ENCODE measurements around the gene STK32B.

The STK32B gene

GRCh38 chr4:5050520-5051277 is 581 bp upstream of the STK32B start:
- Histone ChIP-seq H2BK12ac (ENCODE audit: low read length) (no peak overlapping the region), H3K14ac (ENCODE audit: low read length) (no peak overlapping the region), H3K79me2 (ENCODE audit: control insufficient read depth, insufficient read depth, low read length, poor library complexity) (no peaks in the 10 kb centered on the region), H4K8ac (ENCODE audit: low read depth, low read length) (no peak overlapping the region), H3K79me1 (ENCODE audit: low read length) (no peaks in the 10 kb centered on the region), H2AFZ (ENCODE audit: insufficient read depth, low read length, poor library complexity) (no peak overlapping the region), H3K27ac (ENCODE audit: low read depth, low read length) (no peak overlapping the region), H3K9me3 (ENCODE audit: insufficient read depth, low read depth, low read length) (no peaks in the 10 kb centered on the region), H3K36me3 (ENCODE audit: control insufficient read depth in 1 of 2, insufficient read depth in 2 of 2, low read length in 2 of 2) (no peaks in the 10 kb centered on the region), H3K23ac (ENCODE audit: low read length) (no peak overlapping the region), H3K4me1 (ENCODE audit: control insufficient read depth in 1 of 2, insufficient read depth in 2 of 2, low read length in 2 of 2) (peaks cover 7 to 9% of the 10 kb centered on the region in 2 experiments), H2BK120ac (ENCODE audit: insufficient read depth, low read length, poor library complexity) (no peak overlapping the region), H4K91ac (ENCODE audit: low read depth, low read length) (no peak overlapping the region), H3K27me3 (ENCODE audit: insufficient read depth, low read length) (peaks cover 25% of the 10 kb centered on the region), H3K4ac (ENCODE audit: low read depth, low read length) (no peak overlapping the region), H4K12ac (ENCODE audit: low read depth, low read length) (no peak overlapping the region), H3K4me3 (ENCODE audit: low read depth, low read length) (peak overlapping the region; percentile 50), H3K18ac (ENCODE audit: low read length) (no peak overlapping the region), H2BK5ac (ENCODE audit: low read depth, low read length, poor library complexity) (no peak overlapping the region), H2AK5ac (ENCODE audit: low read length) (no peak overlapping the region), H3K4me2 (ENCODE audit: low read length) (peak overlapping the region; percentile 58), H3K9ac (ENCODE audit: low read length) (no peak overlapping the region)
- DNase-seq = peak; percentile 35 to 51
- WGBS (ENCODE audit: extremely low coverage, insufficient coverage, insufficient read length) = no CpG with 5 or more reads among the region's 36 CpGs

GRCh38 chr4:5052204-5052702 is 973 bp downstream of the STK32B start:
- Histone ChIP-seq H4K8ac (ENCODE audit: low read depth, low read length) (no peak overlapping the region), H3K4ac (ENCODE audit: low read depth, low read length) (no peak overlapping the region), H3K18ac (ENCODE audit: low read length) (no peak overlapping the region), H4K91ac (ENCODE audit: low read depth, low read length) (no peak overlapping the region), H3K14ac (ENCODE audit: low read length) (no peak overlapping the region), H2BK120ac (ENCODE audit: insufficient read depth, low read length, poor library complexity) (no peak overlapping the region), H3K4me2 (ENCODE audit: low read length) (peak overlapping the region; percentile 58), H2AK5ac (ENCODE audit: low read length) (no peak overlapping the region), H2AFZ (ENCODE audit: insufficient read depth, low read length, poor library complexity) (no peak overlapping the region), H2BK12ac (ENCODE audit: low read length) (no peak overlapping the region), H3K27me3 (ENCODE audit: insufficient read depth, low read length) (peaks cover 25% of the 10 kb centered on the region), H3K79me2 (ENCODE audit: control insufficient read depth, insufficient read depth, low read length, poor library complexity) (no peaks in the 10 kb centered on the region), H3K23ac (ENCODE audit: low read length) (no peak overlapping the region), H3K4me3 (ENCODE audit: low read depth, low read length) (no peak overlapping the region), H3K4me1 (ENCODE audit: control insufficient read depth in 1 of 2, insufficient read depth in 2 of 2, low read length in 2 of 2) (peaks cover 7 to 9% of the 10 kb centered on the region in 2 experiments), H3K9ac (ENCODE audit: low read length) (no peak overlapping the region), H3K36me3 (ENCODE audit: control insufficient read depth in 1 of 2, insufficient read depth in 2 of 2, low read length in 2 of 2) (no peaks in the 10 kb centered on the region), H4K12ac (ENCODE audit: low read depth, low read length) (no peak overlapping the region), H3K9me3 (ENCODE audit: insufficient read depth, low read depth, low read length) (no peaks in the 10 kb centered on the region), H2BK5ac (ENCODE audit: low read depth, low read length, poor library complexity) (no peak overlapping the region), H3K79me1 (ENCODE audit: low read length) (no peaks in the 10 kb centered on the region), H3K27ac (ENCODE audit: low read depth, low read length) (no peak overlapping the region)
- DNase-seq = no peak
- WGBS (ENCODE audit: extremely low coverage, insufficient coverage, insufficient read length) = no CpG with 5 or more reads among the region's 18 CpGs

GRCh38 chr4:5052726-5053425 is 1.6 kb downstream of the STK32B start:
- no peak overlapping the region for H3K14ac ChIP-seq (ENCODE audit: low read length)
- peaks cover 7 to 9% of the 10 kb centered on the region in 2 experiments for H3K4me1 ChIP-seq (ENCODE audit: control insufficient read depth in 1 of 2, insufficient read depth in 2 of 2, low read length in 2 of 2)
- H3K36me3 ChIP-seq (ENCODE audit: control insufficient read depth in 1 of 2, insufficient read depth in 2 of 2, low read length in 2 of 2) = no peaks in the 10 kb centered on the region
- no peak overlapping the region for H4K12ac ChIP-seq (ENCODE audit: low read depth, low read length)
- no peak overlapping the region for H4K91ac ChIP-seq (ENCODE audit: low read depth, low read length)
- H3K9ac ChIP-seq (ENCODE audit: low read length) = no peak overlapping the region
- no peak overlapping the region for H2BK5ac ChIP-seq (ENCODE audit: low read depth, low read length, poor library complexity)
- H3K4me3 ChIP-seq (ENCODE audit: low read depth, low read length) = no peak overlapping the region
- H3K18ac ChIP-seq (ENCODE audit: low read length) = no peak overlapping the region
- DNase-seq = no peak
- no peak overlapping the region for H3K27ac ChIP-seq (ENCODE audit: low read depth, low read length)
- H3K23ac ChIP-seq (ENCODE audit: low read length) = no peak overlapping the region
- H3K79me2 ChIP-seq (ENCODE audit: control insufficient read depth, insufficient read depth, low read length, poor library complexity) = no peaks in the 10 kb centered on the region
- H2AFZ ChIP-seq (ENCODE audit: insufficient read depth, low read length, poor library complexity) = no peak overlapping the region
- no peak overlapping the region for H2AK5ac ChIP-seq (ENCODE audit: low read length)
- no peak overlapping the region for H3K4me2 ChIP-seq (ENCODE audit: low read length)
- H3K27me3 ChIP-seq (ENCODE audit: insufficient read depth, low read length) = peaks cover 25% of the 10 kb centered on the region
- H3K4ac ChIP-seq (ENCODE audit: low read depth, low read length) = no peak overlapping the region
- H2BK12ac ChIP-seq (ENCODE audit: low read length) = no peak overlapping the region
- H2BK120ac ChIP-seq (ENCODE audit: insufficient read depth, low read length, poor library complexity) = no peak overlapping the region
- H4K8ac ChIP-seq (ENCODE audit: low read depth, low read length) = no peak overlapping the region
- no peaks in the 10 kb centered on the region for H3K79me1 ChIP-seq (ENCODE audit: low read length)
- no peaks in the 10 kb centered on the region for H3K9me3 ChIP-seq (ENCODE audit: insufficient read depth, low read depth, low read length)
- WGBS (ENCODE audit: extremely low coverage, insufficient coverage, insufficient read length) = no CpG with 5 or more reads among the region's 6 CpGs

- H3K9ac ChIP-seq (ENCODE audit: low read length) = no peak overlapping the region
- no peak overlapping the region for H3K4ac ChIP-seq (ENCODE audit: low read depth, low read length)
- H3K27me3 ChIP-seq (ENCODE audit: insufficient read depth, low read length) = peaks cover 25% of the 10 kb centered on the region
- H3K9me3 ChIP-seq (ENCODE audit: insufficient read depth, low read depth, low read length) = no peaks in the 10 kb centered on the region
- H2BK120ac ChIP-seq (ENCODE audit: insufficient read depth, low read length, poor library complexity) = no peak overlapping the region
- no CpG with 5 or more reads among the region's 5 CpGs for WGBS (ENCODE audit: extremely low coverage, insufficient coverage, insufficient read length)
- H3K27ac ChIP-seq (ENCODE audit: low read depth, low read length) = no peak overlapping the region
- H4K8ac ChIP-seq (ENCODE audit: low read depth, low read length) = no peak overlapping the region
- H3K4me2 ChIP-seq (ENCODE audit: low read length) = no peak overlapping the region
- H2BK5ac ChIP-seq (ENCODE audit: low read depth, low read length, poor library complexity) = no peak overlapping the region
- H2AK5ac ChIP-seq (ENCODE audit: low read length) = no peak overlapping the region
- H2AFZ ChIP-seq (ENCODE audit: insufficient read depth, low read length, poor library complexity) = no peak overlapping the region
- H3K4me1 ChIP-seq (ENCODE audit: control insufficient read depth in 1 of 2, insufficient read depth in 2 of 2, low read length in 2 of 2) = peaks cover 7 to 9% of the 10 kb centered on the region in 2 experiments
- no peaks in the 10 kb centered on the region for H3K79me1 ChIP-seq (ENCODE audit: low read length)
- H3K18ac ChIP-seq (ENCODE audit: low read length) = no peak overlapping the region
- H2BK12ac ChIP-seq (ENCODE audit: low read length) = no peak overlapping the region
- no peak overlapping the region for H4K12ac ChIP-seq (ENCODE audit: low read depth, low read length)
- H3K14ac ChIP-seq (ENCODE audit: low read length) = no peak overlapping the region
- no peak for DNase-seq
- no peaks in the 10 kb centered on the region for H3K79me2 ChIP-seq (ENCODE audit: control insufficient read depth, insufficient read depth, low read length, poor library complexity)
- no peak overlapping the region for H4K91ac ChIP-seq (ENCODE audit: low read depth, low read length)
- H3K4me3 ChIP-seq (ENCODE audit: low read depth, low read length) = no peak overlapping the region
- no peak overlapping the region for H3K23ac ChIP-seq (ENCODE audit: low read length)
- no peaks in the 10 kb centered on the region for H3K36me3 ChIP-seq (ENCODE audit: control insufficient read depth in 1 of 2, insufficient read depth in 2 of 2, low read length in 2 of 2)
Observed at GRCh38 chr4:5054532-5054931, 3.3 kb downstream of the STK32B start.
